Chondrocyte (in vitro differentiated cells): ENCODE measurements around the gene P2RY8. TPM values are rescaled to one million over a fixed set of nuclear protein-coding genes. Genes with fewer than 3 reads are reported as not detected.

Source experiments
- DNase-seq: peaks from one replicate; pipeline ENCODE4 v3.0.0; 2021; ENCODE audit warnings: mixed read lengths, low spot score
- H3K27ac Mint-ChIP-seq: one replicate; pipeline ENCODE4 v1.8.0; 2021; ENCODE audit warnings: mild to moderate bottlenecking, moderate library complexity, mixed read lengths; ENCODE audit not compliant: unreplicated experiment
- H3K27me3 Mint-ChIP-seq: 2 replicates; pipeline ENCODE4 v1.8.0; 2021; ENCODE audit warnings: low read depth, mixed read lengths
- H3K36me3 Mint-ChIP-seq: 2 replicates; pipeline ENCODE4 v1.8.0; 2021; ENCODE audit warnings: low read depth, mixed read lengths
- H3K4me1 Mint-ChIP-seq: 2 replicates; pipeline ENCODE4 v1.8.0; 2021; ENCODE audit warnings: low read depth, mild to moderate bottlenecking, mixed read lengths
- H3K4me3 Mint-ChIP-seq: one replicate; pipeline ENCODE4 v1.8.0; 2021; ENCODE audit warnings: mild to moderate bottlenecking, moderate library complexity, mixed read lengths; ENCODE audit not compliant: unreplicated experiment
- H3K9me3 Mint-ChIP-seq: 2 replicates; pipeline ENCODE4 v1.8.0; 2021; ENCODE audit warnings: low read depth, mixed read lengths
- total RNA-seq: library from RNA; stranded (reverse); gene quantifications from 3 replicates; pipeline ENCODE4 v1.2.1, GENCODE V29; 2021
- TF ChIP-seq, protein P1 (sequence below): fragments of 200-600 bp; sonication (generic); IDR thresholded peaks from 2 replicates; pipeline ENCODE4 v1.5.0; 2021; ENCODE audit warnings: antibody characterized with exemption, mild to moderate bottlenecking, moderate library complexity

Gene P2RY8
- total RNA-seq, 1 donor from 2014 or later = not detected

DNA sequence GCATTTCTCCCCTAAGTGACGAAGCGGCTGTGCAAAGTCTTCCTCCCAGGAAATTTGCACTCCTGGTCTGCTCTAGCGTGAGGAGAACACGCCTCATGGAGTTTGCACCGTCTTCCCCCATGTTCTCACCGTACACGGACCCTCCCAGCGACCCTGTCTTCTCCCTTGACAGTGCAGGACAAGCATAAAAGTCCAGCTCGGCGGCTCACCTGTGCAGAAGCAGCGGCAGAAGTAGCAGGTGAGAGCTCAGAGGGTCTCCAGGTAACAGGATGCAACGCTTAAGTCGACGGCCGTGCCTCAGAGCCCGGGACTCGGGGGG lies 314 bp downstream of the P2RY8 start:
- Mint-ChIP-seq H3K9me3 (no peaks in the 10 kb centered on the region), H3K4me3 (no peak overlapping the region), H3K27ac (no peak overlapping the region), H3K27me3 (no peaks in the 10 kb centered on the region), H3K36me3 (no peaks in the 10 kb centered on the region), H3K4me1 (peaks cover 6% of the 10 kb centered on the region)
- TF ChIP-seq, protein P1, sequence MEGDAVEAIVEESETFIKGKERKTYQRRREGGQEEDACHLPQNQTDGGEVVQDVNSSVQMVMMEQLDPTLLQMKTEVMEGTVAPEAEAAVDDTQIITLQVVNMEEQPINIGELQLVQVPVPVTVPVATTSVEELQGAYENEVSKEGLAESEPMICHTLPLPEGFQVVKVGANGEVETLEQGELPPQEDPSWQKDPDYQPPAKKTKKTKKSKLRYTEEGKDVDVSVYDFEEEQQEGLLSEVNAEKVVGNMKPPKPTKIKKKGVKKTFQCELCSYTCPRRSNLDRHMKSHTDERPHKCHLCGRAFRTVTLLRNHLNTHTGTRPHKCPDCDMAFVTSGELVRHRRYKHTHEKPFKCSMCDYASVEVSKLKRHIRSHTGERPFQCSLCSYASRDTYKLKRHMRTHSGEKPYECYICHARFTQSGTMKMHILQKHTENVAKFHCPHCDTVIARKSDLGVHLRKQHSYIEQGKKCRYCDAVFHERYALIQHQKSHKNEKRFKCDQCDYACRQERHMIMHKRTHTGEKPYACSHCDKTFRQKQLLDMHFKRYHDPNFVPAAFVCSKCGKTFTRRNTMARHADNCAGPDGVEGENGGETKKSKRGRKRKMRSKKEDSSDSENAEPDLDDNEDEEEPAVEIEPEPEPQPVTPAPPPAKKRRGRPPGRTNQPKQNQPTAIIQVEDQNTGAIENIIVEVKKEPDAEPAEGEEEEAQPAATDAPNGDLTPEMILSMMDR = no peak
- DNase-seq = no peak

DNA sequence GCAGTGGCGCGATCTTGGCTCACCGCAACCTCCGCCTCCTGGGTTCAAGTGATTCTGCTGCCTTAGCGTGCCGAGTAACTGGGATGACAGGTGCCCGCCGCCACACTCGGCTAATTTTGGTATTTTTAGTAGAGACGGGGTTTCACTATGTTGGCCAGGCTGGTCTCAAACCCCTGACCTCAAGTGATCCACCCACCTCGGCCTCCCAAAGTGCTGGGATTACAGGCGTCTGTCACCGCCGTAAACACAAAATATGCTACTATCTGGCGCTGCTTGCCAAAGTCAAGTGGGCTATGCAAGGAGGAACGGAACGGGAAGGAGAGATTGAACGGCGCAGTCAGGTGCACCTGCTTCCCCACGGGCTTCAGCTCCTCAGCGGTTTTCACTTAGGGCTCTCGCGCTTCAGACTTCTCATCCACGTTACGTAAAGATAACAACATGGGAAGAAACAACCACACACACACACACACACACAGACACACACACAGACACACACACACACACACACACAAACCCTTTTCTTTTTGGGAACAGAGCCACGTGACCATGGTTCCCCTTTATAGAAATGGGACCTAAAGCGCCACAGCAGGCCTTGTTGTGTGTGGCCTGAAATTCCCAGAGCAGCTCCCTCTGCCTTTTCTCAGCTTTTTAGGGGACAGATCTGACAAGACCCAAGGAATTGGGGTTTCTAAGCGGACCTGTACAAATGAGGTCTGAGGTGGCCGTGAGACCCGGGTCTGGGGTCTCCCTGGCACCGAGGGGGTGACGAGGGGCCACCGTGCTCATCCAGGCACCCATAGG lies 1.5 kb downstream of the P2RY8 start:
- no peaks in the 10 kb centered on the region for H3K27me3 Mint-ChIP-seq
- peaks cover 6% of the 10 kb centered on the region for H3K4me1 Mint-ChIP-seq
- no peak overlapping the region for H3K27ac Mint-ChIP-seq
- TF ChIP-seq, protein P1 = no peak
- peak; percentile 44 for DNase-seq
- H3K36me3 Mint-ChIP-seq = no peaks in the 10 kb centered on the region
- no peaks in the 10 kb centered on the region for H3K9me3 Mint-ChIP-seq
- no peak overlapping the region for H3K4me3 Mint-ChIP-seq

DNA sequence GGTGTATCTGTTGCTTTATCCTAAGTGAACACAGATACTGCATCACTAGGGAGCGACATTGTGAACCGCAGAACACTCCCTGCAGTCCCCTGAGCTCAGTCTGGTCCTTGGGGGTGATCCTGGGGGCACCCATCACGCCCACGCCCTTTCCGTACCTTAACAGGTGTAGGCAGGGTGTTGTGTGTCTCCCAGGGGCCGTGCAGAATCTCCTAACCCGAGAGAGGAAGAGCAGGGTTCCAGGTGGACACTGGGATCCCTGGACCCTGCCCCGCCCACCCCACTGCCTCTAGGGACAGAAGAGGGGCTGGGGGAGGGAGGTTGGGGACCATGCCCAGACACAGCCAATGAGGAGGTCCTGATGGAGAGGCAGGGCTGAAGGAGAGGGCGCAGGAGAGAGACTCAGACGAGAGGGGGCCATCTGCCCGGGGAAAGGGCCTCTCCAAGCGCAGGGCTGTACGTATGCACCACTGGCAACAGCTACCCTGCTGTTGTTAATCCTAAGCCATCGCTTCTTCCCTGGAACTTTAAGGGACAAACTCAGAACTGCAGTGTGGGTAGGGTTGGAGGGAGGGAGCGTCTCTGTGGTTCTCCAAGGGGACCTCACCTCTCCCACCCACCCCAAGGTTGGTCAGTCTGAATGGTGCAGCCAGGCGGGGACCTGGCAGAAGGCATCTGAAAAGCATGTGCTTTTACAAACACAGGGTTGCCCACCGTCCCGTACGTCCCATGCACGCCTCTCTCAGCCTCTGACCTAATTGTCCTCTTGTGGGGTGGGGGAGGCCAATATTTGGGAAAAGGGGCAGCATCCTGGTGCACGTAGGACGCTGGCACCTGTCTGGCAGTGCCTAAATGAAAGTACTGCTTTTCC lies 2.5 kb downstream of the P2RY8 start:
- no peak overlapping the region for H3K27ac Mint-ChIP-seq
- H3K27me3 Mint-ChIP-seq = no peaks in the 10 kb centered on the region
- peaks cover 6% of the 10 kb centered on the region for H3K4me1 Mint-ChIP-seq
- H3K36me3 Mint-ChIP-seq = no peaks in the 10 kb centered on the region
- H3K4me3 Mint-ChIP-seq = no peak overlapping the region
- TF ChIP-seq, protein P1 = no peak
- DNase-seq = peak; percentile 51
- no peaks in the 10 kb centered on the region for H3K9me3 Mint-ChIP-seq

DNA sequence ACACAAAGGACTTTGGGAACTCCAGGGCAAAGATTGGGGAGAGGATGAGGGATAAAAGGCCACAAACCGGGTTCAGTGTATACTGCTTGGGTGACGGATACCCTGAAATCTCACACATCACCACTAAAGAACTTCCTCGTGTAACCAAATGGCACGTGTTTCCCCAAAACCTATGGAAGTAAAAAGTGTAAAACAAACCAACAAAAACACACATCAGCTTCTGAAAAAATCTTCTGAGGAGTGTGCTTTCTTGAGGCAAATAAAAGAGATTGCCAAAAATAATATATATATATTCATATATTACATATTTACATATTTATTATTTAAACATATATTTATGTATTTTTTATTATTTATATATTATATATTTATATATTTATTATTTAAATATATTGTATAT lies 3.9 kb downstream of the P2RY8 start:
- peaks cover 6% of the 10 kb centered on the region for H3K4me1 Mint-ChIP-seq
- no peaks in the 10 kb centered on the region for H3K9me3 Mint-ChIP-seq
- no peak for DNase-seq
- TF ChIP-seq, protein P1 = no peak
- no peak overlapping the region for H3K27ac Mint-ChIP-seq
- no peaks in the 10 kb centered on the region for H3K36me3 Mint-ChIP-seq
- no peak overlapping the region for H3K4me3 Mint-ChIP-seq
- no peaks in the 10 kb centered on the region for H3K27me3 Mint-ChIP-seq

DNA sequence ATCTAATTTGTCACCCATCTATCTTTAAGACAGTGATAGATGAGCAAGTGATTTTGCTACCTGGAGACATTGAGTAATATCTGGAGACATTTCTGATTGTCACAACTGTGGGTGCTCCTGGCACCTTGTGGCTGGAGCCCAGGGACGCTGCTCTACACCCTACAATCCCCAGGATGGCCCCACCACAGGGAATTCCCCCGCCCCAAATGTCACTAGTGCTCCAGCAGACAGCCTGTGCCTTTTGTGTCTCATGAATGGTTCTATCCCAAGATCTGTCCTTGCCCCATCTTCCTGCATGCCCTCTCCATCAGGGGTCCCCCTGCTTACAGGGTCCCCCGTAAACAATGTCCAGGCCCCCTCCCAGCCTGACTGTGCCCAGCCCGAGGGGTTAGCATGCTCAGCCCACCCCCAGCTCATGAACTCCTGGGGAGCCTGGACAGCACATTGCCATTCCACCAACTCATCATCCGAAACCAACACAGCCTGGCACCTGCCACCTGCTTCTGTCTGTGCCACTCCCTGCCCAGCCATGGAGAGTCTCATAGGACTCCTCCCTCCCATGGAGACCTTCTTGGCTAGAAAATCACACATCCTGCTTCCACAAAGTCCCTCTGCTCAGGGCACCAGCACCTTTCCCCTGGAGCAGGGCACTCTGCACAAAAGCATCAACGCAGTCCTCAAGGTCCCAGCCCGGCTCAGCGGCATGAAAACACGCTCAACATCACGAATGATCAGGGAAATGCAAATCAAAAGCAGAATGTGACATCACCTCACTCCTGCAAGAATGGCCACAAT lies 5.7 kb downstream of the P2RY8 start:
- no peaks in the 10 kb centered on the region for H3K4me1 Mint-ChIP-seq
- no peaks in the 10 kb centered on the region for H3K27me3 Mint-ChIP-seq
- TF ChIP-seq, protein P1 = no peak
- DNase-seq = peak; percentile 51
- no peak overlapping the region for H3K4me3 Mint-ChIP-seq
- H3K36me3 Mint-ChIP-seq = no peaks in the 10 kb centered on the region
- H3K27ac Mint-ChIP-seq = no peak overlapping the region
- no peaks in the 10 kb centered on the region for H3K9me3 Mint-ChIP-seq
